Stomach (tissue), 4 donors: ENCODE data around the gene ACACA.

Source experiments
- EP300 ChIP-seq: sonication (generic); formaldehyde crosslinking; IDR thresholded peaks from one replicate; pipeline ENCODE4 v1.6.1; 2017; ENCODE audit warnings: antibody characterized with exemption
- POLR2A ChIP-seq, 4 donors: fragments of 450-650 bp; IDR thresholded peaks; one replicate each; pipeline ENCODE4 v1.6.1; 2016; ENCODE audit warnings: antibody characterized with exemption in 4 of 4, control low read depth in 2 of 4, mild to moderate bottlenecking in 1 of 4, moderate library complexity in 1 of 4
- POLR2AphosphoS5 ChIP-seq, 3 donors: sonication (generic); formaldehyde crosslinking; IDR thresholded peaks; one replicate each; pipeline ENCODE4 v1.6.1; 2016; ENCODE audit warnings: antibody characterized with exemption in 3 of 3
- TF ChIP-seq, protein P1 (sequence below), 7 experiments: fragments of 450-650 bp in 4 of 7; fragments of 200-600 bp in 3 of 7; sonication (generic) in 3 of 7; IDR thresholded peaks; one replicate each; pipeline ENCODE4 v1.5.1; 2016 to 2019; ENCODE audit warnings: antibody characterized with exemption in 7 of 7, control low read depth in 2 of 7, mild to moderate bottlenecking in 1 of 7

DNA sequence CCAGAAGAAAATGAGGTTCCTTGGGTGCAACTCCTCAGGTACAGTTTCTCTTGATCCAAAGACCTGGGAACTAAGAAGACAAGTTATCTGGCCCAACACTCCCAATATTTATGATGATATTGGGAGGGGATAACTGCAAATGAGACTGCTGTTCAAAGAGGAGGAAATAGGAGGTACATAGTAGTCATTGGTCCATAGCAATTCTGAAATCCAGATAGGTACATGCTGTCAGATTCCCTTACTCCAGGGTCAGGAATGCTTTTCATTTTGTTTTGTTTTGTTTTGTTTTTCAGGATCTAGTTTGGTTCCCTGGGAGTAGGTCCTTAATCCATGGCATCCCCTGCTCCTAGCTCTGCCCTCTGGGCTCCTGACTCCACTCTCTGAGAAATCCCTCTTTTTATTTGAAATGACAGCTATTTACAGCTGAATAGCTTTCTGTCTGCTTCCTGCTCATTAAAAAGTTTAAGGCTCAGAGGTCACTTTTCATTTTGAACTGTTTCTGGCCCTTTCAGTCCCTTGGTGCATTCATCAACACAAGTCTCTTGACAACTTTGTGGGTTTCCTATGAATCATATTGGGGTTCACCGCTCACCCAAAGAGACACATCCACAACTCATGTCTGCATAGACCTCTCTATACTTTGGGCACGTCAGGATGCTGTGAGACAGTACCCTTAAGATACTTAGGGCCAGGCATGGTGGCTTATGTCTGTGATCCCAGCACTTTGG is 141.0 kb downstream of the ACACA start:
- TF ChIP-seq POLR2A (IDR thresholded peaks at IDR 0.05) (no peak), POLR2AphosphoS5 (IDR thresholded peaks at IDR 0.05) (no peak), EP300 (no peak)
- TF ChIP-seq, protein P1, sequence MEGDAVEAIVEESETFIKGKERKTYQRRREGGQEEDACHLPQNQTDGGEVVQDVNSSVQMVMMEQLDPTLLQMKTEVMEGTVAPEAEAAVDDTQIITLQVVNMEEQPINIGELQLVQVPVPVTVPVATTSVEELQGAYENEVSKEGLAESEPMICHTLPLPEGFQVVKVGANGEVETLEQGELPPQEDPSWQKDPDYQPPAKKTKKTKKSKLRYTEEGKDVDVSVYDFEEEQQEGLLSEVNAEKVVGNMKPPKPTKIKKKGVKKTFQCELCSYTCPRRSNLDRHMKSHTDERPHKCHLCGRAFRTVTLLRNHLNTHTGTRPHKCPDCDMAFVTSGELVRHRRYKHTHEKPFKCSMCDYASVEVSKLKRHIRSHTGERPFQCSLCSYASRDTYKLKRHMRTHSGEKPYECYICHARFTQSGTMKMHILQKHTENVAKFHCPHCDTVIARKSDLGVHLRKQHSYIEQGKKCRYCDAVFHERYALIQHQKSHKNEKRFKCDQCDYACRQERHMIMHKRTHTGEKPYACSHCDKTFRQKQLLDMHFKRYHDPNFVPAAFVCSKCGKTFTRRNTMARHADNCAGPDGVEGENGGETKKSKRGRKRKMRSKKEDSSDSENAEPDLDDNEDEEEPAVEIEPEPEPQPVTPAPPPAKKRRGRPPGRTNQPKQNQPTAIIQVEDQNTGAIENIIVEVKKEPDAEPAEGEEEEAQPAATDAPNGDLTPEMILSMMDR (IDR thresholded peaks at IDR 0.05), result no peak
